OCI-LY1 (cell line): ENCODE measurements around the gene DIAPH3.

Experiments used
- EZH2 ChIP-seq: fragments of 200-600 bp; sonication (generic), shearing (Covaris generic); IDR thresholded peaks from 2 replicates; pipeline ENCODE4 v1.8.0; 2017; ENCODE audit warnings: borderline replicate concordance, mixed run types, mild to moderate bottlenecking, antibody characterized with exemption, low read length, moderate library complexity, mixed read lengths
- TF ChIP-seq, protein P1 (sequence below): fragments of 200-600 bp; sonication (generic), shearing (Covaris generic); IDR thresholded peaks from 2 replicates; pipeline ENCODE4 v1.5.1; 2017; ENCODE audit warnings: mild to moderate bottlenecking, antibody characterized with exemption, low read length, moderate library complexity, mixed read lengths

DNA sequence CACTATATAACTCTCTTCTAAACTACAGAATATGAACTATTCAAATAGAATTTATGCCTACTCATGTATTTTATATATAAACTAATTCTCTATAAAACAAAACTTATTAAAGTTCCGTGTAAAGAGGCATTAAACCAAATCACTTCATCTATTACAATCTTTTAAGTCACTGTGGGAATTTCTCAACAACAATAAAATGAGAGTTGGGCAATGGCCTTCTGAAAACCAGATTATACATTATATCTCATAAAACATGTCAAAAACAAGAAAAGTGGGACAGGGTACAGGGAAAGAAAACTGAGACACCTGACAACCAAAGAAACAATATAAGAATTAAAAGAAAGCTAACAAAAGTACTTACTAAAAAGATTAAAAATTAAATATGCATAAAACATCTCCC lies 145.2 kb downstream of the DIAPH3 start:
- TF ChIP-seq, protein P1, sequence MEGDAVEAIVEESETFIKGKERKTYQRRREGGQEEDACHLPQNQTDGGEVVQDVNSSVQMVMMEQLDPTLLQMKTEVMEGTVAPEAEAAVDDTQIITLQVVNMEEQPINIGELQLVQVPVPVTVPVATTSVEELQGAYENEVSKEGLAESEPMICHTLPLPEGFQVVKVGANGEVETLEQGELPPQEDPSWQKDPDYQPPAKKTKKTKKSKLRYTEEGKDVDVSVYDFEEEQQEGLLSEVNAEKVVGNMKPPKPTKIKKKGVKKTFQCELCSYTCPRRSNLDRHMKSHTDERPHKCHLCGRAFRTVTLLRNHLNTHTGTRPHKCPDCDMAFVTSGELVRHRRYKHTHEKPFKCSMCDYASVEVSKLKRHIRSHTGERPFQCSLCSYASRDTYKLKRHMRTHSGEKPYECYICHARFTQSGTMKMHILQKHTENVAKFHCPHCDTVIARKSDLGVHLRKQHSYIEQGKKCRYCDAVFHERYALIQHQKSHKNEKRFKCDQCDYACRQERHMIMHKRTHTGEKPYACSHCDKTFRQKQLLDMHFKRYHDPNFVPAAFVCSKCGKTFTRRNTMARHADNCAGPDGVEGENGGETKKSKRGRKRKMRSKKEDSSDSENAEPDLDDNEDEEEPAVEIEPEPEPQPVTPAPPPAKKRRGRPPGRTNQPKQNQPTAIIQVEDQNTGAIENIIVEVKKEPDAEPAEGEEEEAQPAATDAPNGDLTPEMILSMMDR = no peak
- no peak for TF ChIP-seq EZH2
